PC-9 (cell line): ENCODE measurements around the gene PRKD1. TPM values are rescaled to one million over a fixed set of nuclear protein-coding genes. Genes with fewer than 3 reads are reported as not detected.

Experiments used
- BruUV-seq: library from RNA; stranded (reverse); fragments of 400-500 nt; replicated peaks from 2 replicates; lab custom pipeline; 2021; lab: Mats Ljungman, UMichigan
- CTCF ChIA-PET: fragments of 300-600 bp; sonication (Branson Sonifier 250); formaldehyde crosslinking; loops from one replicate; lab custom pipeline; 2022; ENCODE audit warnings: antibody characterized with exemption; lab: Charles Lee
- POLR2A ChIA-PET: fragments of 300-600 bp; sonication (Branson Sonifier 250); formaldehyde crosslinking; loops from one replicate; lab custom pipeline; 2022; ENCODE audit warnings: antibody characterized with exemption; ENCODE audit not compliant: unreplicated experiment; lab: Charles Lee
- DNase-seq, 2 experiments: peaks; one replicate each; pipeline versions ENCODE4 v3.0.0 to v3.0.0-alpha.2; 2015 to 2022; ENCODE audit warnings: mixed read lengths in 1 of 2
- H2AFZ ChIP-seq: fragments of 200-600 bp; sonication (generic); 2 replicates; pipeline ENCODE4 v1.8.1; 2017; ENCODE audit warnings: antibody characterized with exemption
- H3F3A ChIP-seq: fragments of 200-600 bp; sonication (generic); 2 replicates; pipeline ENCODE4 v1.8.1; 2017; ENCODE audit warnings: antibody characterized with exemption, mild to moderate bottlenecking, low read depth; ENCODE audit not compliant: insufficient read depth
- H3K27ac ChIP-seq: fragments of 200-600 bp; sonication (generic); 2 replicates; pipeline ENCODE4 v1.6.1; 2016; ENCODE audit warnings: mixed run types
- H3K27me3 ChIP-seq: fragments of 200-600 bp; sonication (generic); 2 replicates; pipeline ENCODE4 v1.6.1; 2016; ENCODE audit warnings: low read depth, mixed run types; ENCODE audit not compliant: insufficient read depth
- H3K36me3 ChIP-seq: fragments of 200-600 bp; sonication (generic); 2 replicates; pipeline ENCODE4 v1.6.1; 2016; ENCODE audit warnings: low read depth, mixed run types
- H3K4me1 ChIP-seq: fragments of 200-600 bp; sonication (generic); replicated peaks from 2 replicates; pipeline ENCODE4 v1.6.1; 2016; ENCODE audit warnings: mixed run types; ENCODE audit not compliant: insufficient read depth
- H3K4me2 ChIP-seq: fragments of 200-600 bp; sonication (generic); 2 replicates; pipeline ENCODE4 v1.6.1; 2017; ENCODE audit warnings: mixed run types
- H3K4me3 ChIP-seq: fragments of 200-600 bp; sonication (generic); 2 replicates; pipeline ENCODE4 v1.6.1; 2016; ENCODE audit warnings: mixed run types
- H3K79me2 ChIP-seq: fragments of 200-600 bp; sonication (generic); 2 replicates; pipeline ENCODE4 v1.6.1; 2017; ENCODE audit warnings: low read depth, mixed run types
- H3K9me2 ChIP-seq: fragments of 200-600 bp; sonication (generic); 2 replicates; pipeline ENCODE4 v1.8.1; 2017; ENCODE audit warnings: mild to moderate bottlenecking; ENCODE audit not compliant: insufficient read depth
- H3K9me3 ChIP-seq: fragments of 200-600 bp; sonication (generic); 2 replicates; pipeline ENCODE4 v1.8.1; 2016; ENCODE audit warnings: low read depth; ENCODE audit not compliant: insufficient read depth
- H4K20me1 ChIP-seq: fragments of 200-600 bp; sonication (generic); 2 replicates; pipeline ENCODE4 v1.8.1; 2017; ENCODE audit not compliant: insufficient read depth
- EZH2 ChIP-seq: fragments of 200-600 bp; sonication (generic); IDR thresholded peaks from 2 replicates; pipeline ENCODE4 v1.8.0; 2017; ENCODE audit warnings: antibody characterized with exemption, low read depth
- intact Hi-C: fragments of 100-400 bp; cut with micrococcal nuclease; formaldehyde crosslinking; loops from one replicate; pipeline ENCODE4 v1.10.0; 2022; ENCODE audit not compliant: unreplicated experiment
- total RNA-seq: library from RNA; stranded (reverse); gene quantifications from 2 replicates; pipeline ENCODE4 v1.2.3, GENCODE V29; 2021
- TF ChIP-seq, protein P1 (sequence below): fragments of 200-600 bp; sonication (generic); conservative IDR thresholded peaks from 2 replicates; pipeline ENCODE4 v1.6.1; 2017; ENCODE audit warnings: mixed run types, antibody characterized with exemption, mild to moderate bottlenecking, moderate library complexity

PRKD1 gene
- total RNA-seq, 1 experiment from 2014 or later = 0.98 TPM

DNA sequence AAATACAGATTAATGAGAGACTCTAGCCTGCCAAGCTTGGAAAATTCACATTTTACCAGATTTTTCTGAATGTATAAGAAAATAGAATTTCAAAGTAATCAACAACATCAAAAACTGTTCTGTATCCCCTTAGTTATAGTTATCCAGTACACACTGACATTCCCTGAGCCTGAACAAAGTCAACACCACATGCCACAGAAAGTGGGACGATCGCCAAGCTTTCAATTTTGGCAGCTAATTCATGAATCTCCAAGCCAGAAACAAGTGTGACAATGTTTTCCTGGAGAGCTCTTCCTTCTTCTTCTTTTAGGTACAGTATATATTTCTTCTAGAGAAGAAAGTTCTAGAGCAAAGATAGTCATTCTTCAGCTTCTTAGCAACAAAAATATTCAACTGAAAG, 290.2 kb downstream of the PRKD1 start:
- no peaks in the 10 kb centered on the region for H3K27me3 ChIP-seq
- H3K79me2 ChIP-seq = no peaks in the 10 kb centered on the region
- ChIA-PET POLR2A (interaction anchor here (0.6 kb wide), 1 partner anchor 53 kb away, joined by 3 read pairs; no protein-coding TSS in a partner anchor), CTCF (no interaction called here)
- H3K4me2 ChIP-seq = no peak overlapping the region
- no peak overlapping the region for H3K27ac ChIP-seq
- H3K9me3 ChIP-seq = no peaks in the 10 kb centered on the region
- H3K36me3 ChIP-seq = no peaks in the 10 kb centered on the region
- H3K4me1 ChIP-seq = no peaks in the 10 kb centered on the region
- DNase-seq = no peak
- H2AFZ ChIP-seq = no peak overlapping the region
- no peaks in the 10 kb centered on the region for H3K9me2 ChIP-seq
- no peak for TF ChIP-seq EZH2
- TF ChIP-seq, protein P1, sequence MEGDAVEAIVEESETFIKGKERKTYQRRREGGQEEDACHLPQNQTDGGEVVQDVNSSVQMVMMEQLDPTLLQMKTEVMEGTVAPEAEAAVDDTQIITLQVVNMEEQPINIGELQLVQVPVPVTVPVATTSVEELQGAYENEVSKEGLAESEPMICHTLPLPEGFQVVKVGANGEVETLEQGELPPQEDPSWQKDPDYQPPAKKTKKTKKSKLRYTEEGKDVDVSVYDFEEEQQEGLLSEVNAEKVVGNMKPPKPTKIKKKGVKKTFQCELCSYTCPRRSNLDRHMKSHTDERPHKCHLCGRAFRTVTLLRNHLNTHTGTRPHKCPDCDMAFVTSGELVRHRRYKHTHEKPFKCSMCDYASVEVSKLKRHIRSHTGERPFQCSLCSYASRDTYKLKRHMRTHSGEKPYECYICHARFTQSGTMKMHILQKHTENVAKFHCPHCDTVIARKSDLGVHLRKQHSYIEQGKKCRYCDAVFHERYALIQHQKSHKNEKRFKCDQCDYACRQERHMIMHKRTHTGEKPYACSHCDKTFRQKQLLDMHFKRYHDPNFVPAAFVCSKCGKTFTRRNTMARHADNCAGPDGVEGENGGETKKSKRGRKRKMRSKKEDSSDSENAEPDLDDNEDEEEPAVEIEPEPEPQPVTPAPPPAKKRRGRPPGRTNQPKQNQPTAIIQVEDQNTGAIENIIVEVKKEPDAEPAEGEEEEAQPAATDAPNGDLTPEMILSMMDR = no peak
- BruUV-seq = no TSS peak
- intact Hi-C loops = no loop called here
- no peaks in the 10 kb centered on the region for H3F3A ChIP-seq
- H4K20me1 ChIP-seq = no peaks in the 10 kb centered on the region
- no peak overlapping the region for H3K4me3 ChIP-seq

DNA sequence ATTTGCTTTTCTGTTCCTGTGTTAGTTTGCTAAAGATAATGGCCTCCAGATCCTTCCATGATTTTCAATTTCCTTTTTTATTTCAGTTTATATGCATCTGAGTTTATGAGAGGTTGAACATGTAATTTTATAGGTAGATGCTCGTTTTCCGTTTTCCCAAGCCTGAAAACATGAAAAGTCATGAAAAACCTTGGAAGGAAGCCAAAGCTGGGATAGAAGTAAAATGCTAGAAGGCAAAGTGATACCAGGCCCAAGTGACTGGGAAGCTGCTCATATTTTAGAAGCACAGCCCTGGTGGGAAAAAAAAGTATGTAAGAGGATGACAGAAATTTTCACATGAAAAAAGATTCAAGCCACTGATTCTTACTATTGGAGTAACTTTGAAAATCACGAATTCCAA, 290.8 kb downstream of the PRKD1 start:
- Histone ChIP-seq H3K4me1 (no peaks in the 10 kb centered on the region), H3F3A (no peaks in the 10 kb centered on the region), H3K36me3 (no peaks in the 10 kb centered on the region), H3K4me2 (no peak overlapping the region), H2AFZ (no peak overlapping the region), H3K27me3 (no peaks in the 10 kb centered on the region), H3K79me2 (no peaks in the 10 kb centered on the region), H3K9me3 (no peaks in the 10 kb centered on the region), H3K9me2 (no peaks in the 10 kb centered on the region), H3K4me3 (no peak overlapping the region), H3K27ac (no peak overlapping the region), H4K20me1 (no peaks in the 10 kb centered on the region)
- TF ChIP-seq EZH2 = no peak
- TF ChIP-seq, protein P1 = no peak
- POLR2A ChIA-PET = interaction anchor here (0.6 kb wide), 1 partner anchor 53 kb away, joined by 3 read pairs; no protein-coding TSS in a partner anchor
- no peak for DNase-seq
- CTCF ChIA-PET = no interaction called here
- intact Hi-C loops = no loop called here
- BruUV-seq = no TSS peak

DNA sequence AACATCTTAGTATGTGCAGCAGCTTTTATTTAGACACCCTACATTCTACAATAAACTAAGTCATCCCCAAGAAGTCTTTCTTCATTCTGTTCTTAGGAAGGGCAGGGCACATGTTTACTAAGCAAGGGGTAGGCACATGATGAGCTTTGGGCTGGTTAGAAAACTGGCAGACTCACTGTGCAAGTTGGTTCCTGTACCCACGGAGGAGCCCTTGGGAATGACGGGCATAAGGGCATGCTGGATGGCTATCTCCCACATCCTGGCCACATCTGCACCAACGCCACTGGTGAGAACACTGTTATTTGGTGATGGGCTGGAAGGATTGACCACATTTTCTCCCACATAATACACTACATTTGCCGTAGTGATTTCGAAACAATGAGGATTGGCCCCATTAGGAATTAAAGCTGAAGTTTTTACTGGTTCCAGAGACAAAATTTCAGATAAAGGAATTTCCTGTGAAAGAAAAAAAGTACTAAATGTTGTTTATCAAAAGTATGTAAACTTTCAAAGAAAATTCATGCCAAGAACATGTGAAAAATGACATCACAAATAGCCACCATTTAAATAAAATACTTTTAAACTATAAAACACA, 297.0 kb downstream of the PRKD1 start:
- no peak overlapping the region for H3K27ac ChIP-seq
- H3K79me2 ChIP-seq = no peaks in the 10 kb centered on the region
- H3K36me3 ChIP-seq = no peaks in the 10 kb centered on the region
- no peaks in the 10 kb centered on the region for H3K9me2 ChIP-seq
- H3K4me2 ChIP-seq = no peak overlapping the region
- BruUV-seq = no TSS peak
- no peaks in the 10 kb centered on the region for H3K4me1 ChIP-seq
- ChIA-PET POLR2A (no interaction called here), CTCF (no interaction called here)
- DNase-seq = no peak
- H3F3A ChIP-seq = no peaks in the 10 kb centered on the region
- no peak overlapping the region for H3K4me3 ChIP-seq
- TF ChIP-seq, protein P1 = no peak
- no peak for TF ChIP-seq EZH2
- H3K27me3 ChIP-seq = no peaks in the 10 kb centered on the region
- no peaks in the 10 kb centered on the region for H4K20me1 ChIP-seq
- intact Hi-C loops = no loop called here
- no peaks in the 10 kb centered on the region for H3K9me3 ChIP-seq
- no peak overlapping the region for H2AFZ ChIP-seq
